Measurements from ENCODE around the gene SF1.

Gene SF1

GRCh38 chr11:64789331-64790204 lies 11.2 kb upstream of the SF1 start:
- DNase-seq = peak in 3 of 42 donors; percentile 9 to 27 (median 13)
- intact Hi-C loops (cut with DNase I) = no loop called here

DNA sequence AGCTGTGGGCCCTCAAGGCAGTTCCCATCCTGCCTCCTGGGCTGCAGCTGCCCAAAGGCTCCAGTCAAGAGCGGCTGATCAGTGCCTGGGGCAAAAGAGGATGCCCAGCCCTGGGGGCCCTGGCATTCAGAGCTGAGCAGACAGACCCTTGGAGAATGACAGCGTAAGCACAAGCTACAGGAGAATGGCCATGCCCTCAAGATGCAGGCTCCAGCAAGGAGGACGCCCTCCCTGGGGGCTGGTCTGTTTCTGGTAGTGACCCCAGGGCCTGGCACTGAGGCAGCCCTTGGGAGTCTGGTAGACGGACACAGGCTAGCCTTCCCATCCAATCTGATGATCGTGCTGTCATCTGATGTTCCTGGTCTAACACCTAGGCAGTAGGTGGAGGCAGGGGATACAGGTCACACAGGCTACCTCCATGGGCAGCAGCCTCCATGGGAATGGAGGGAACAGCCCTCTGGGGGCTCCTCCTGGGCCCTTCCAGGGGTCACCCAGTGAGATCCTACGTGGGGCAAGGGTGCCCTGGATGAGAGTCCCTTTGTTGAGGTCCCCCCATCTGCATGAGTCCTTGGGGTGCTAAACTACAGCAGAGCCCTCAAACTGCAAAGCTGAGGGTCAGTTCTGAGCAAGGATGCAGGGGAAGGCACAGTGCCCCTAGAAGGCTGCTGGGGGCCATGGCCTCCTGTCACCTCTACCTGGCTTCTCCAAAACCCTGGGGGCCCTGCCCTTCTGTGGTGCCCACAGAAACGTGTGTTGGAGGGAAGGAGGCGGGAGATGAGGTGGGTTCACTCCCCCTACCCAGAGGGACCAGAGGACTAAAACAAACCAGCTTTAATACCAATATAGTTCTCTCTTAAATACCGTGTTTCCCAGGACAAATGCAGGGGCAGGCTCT lies 10.2 kb upstream of the SF1 start:
- intact Hi-C loops (cut with DNase I) = no loop called here
- DNase-seq = peak in 4 of 42 donors; percentile 0 to 34 (median 12)

- DNase-seq = peak in 40 of 42 donors; percentile 32 to 84 (median 64)
- intact Hi-C loops (cut with DNase I) = no loop called here
These were observed 9.4 kb upstream of the SF1 start for GRCh38 chr11:64787526-64788320.

DNA sequence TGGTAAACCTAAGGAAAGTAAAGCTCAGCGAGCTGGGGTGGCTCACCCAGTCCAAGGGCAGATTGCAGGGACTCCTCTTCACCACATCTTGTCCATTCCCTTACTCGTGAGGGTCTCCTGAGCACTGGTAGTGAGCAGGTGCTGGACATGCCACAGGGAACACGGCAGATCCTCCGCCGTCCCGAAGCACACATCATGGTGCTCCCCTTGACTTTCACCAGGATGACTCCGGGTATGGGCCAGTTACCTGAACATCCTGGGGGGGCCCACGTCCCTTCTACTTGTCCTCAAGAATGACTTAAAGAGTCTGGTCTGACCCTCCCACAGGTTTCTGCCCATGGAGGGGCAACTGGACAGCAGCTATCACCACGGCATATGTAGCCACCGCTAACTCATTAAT lies 8.0 kb upstream of the SF1 start:
- DNase-seq = peak in 5 of 42 donors; percentile 0 to 15 (median 7)
- intact Hi-C loops (cut with DNase I) = no loop called here

DNA sequence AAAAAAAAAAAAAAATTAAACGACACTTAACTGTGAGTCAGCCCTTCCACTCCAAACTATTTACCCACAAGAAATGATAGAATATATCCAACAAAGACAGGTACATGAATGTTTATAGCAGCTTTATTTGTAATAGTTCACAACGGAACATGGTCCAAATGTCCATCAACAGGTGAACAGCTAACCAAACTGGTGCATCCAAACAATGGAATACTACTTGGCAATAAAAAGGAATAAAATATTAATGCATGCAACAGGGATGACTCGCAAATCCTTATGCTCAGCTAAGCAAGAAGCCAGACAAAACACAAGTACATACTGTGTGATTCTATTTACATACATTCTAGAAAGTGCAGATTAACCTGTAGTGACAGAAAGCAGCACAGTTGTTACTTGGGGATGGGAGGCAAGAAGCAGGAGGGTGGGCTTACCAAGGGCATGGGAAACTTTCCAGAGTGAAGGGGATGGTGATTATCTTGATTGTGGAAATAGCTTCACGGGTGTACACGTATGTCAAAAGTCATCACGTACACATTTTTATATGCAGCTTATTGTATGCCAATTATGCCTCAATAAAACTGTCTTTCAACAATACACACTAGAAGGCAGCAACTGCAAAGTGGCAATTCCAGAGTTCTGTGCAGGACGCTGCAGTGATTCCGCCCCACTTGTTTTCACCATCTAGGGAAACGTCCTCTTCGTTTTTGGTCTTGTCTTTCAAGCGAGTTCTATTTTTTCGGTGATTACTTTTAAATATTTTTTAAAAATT lies 6.7 kb upstream of the SF1 start:
- DNase-seq = peak in 2 of 42 donors; percentile 6 to 19
- intact Hi-C loops (cut with DNase I) = no loop called here

DNA sequence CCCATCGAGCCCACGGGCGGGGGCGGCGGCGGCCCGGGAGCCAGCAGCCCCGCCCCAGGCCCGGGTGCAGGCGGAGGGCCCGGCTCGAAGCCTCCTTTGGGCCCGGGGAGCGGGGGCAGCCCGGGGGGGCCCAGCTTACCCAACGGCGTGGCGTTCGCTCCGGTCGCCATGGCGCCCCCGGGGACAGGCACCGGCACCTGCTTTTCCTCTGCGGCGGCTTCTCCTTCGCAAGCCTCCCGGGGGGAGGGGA lies 194 bp downstream of the SF1 start:
- DNase-seq = no peak
- intact Hi-C loops (cut with DNase I) = no loop called here

DNA sequence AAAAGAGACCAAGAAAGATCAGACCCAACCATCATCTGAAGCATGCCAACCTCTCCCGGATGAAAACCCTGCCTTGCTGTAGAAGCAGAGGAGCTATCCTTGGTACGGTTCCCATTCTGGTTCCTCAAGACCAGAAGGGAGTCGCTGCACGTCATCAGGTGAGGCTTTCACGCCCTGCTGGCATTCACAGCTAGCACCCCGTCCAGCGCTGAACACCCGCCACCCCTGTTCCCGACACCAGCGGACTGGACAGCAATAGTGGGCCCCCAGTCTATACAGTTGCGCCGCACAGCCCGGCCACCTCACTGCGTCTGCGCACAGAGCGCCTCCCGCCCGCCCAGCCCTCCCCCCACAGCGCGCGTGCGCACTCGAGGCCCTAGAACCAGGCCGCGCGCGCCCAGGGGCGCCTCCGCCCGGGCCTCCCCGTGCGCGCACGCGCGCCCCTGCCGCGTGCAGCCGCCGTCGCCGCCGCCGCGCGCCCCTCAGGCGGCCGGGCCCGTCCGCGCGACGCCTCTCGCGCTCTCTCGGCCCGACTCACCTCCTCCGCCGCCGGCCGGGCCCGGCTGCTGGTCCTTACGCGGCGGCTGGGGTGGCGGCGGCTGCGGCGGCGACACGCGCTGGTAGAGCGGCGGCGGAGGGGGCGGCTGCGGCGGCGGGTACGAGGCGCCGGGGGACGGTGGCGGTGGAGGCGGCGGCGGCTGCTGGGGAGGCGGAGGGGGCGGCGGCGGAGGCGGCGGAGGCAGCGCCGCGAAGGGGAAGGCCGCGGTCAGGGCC lies 706 bp downstream of the SF1 start:
- intact Hi-C loops (cut with DNase I) = no loop called here

DNA sequence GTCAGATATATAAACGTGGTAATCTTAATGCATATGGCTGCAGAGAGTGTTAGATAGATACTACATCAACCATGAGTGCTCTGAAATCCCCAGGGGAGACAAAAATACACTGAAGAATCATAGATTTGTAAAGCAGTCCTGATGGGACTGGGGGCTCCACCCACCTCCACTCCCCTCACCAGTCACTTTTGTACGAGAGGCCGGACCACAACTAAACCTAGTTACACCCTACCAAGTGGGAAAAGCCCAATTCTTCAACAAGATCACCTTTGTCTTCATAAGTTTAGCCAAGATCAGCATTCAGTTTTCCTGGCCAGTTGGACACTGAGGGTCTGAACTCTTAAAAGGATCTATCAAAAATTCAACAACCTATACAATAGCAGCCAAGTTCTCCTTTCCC lies 1.5 kb downstream of the SF1 start:
- DNase-seq = peak in 2 of 42 donors; percentile 3 to 15
- intact Hi-C loops (cut with DNase I) = no loop called here

More for the DNA sequence above, 706 bp downstream of the SF1 start:
- peak in 41 of 42 donors; percentile 42 to 90 (median 79) for DNase-seq

- intact Hi-C loops (cut with DNase I) = no loop called here
- DNase-seq = no peak
These were observed 1.9 kb downstream of the SF1 start for GRCh38 chr11:64776425-64776824.

GRCh38 chr11:64774144-64774543 lies 4.2 kb downstream of the SF1 start:
- intact Hi-C loops (cut with DNase I) = no loop called here
- peak in 2 of 42 donors; percentile 2 to 16 for DNase-seq

DNA sequence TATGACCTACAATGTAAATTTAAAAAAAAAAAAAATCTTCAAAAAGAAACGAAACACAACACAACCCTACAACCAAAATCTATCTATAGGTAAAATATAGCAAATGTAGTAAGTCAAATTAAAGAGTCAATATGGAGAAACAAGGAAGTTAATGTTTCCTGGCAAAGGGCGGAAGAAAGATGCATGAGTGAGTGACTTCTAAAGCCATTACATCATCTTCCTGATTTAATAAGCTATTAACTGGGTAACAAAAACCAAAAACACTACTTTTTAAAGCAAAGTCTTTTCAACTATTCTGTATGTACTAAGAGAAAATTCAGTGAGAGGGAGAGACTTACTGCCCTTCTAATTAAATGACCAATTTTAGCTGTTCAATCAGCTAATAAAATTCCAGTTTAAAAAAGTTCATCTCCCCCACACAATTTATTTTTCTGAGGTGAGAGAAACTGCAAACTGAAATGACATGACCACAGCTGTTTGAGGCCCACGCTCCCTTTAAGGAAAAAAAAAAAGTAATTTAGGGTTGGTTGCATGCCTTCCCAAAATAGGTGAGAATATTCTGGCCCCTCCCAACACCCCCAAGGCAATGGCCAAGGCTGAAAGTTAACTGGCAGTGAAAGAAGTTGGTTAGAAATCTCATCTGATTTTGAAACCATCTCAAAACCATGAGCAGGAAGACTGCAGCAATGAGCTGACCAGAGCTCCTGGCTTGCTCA lies 5.9 kb downstream of the SF1 start:
- intact Hi-C loops (cut with DNase I) = no loop called here

GRCh38 chr11:64771861-64772260 lies 6.5 kb downstream of the SF1 start:
- no peak for DNase-seq
- intact Hi-C loops (cut with DNase I) = no loop called here

More for the DNA sequence above, 5.9 kb downstream of the SF1 start:
- DNase-seq = no peak

DNA sequence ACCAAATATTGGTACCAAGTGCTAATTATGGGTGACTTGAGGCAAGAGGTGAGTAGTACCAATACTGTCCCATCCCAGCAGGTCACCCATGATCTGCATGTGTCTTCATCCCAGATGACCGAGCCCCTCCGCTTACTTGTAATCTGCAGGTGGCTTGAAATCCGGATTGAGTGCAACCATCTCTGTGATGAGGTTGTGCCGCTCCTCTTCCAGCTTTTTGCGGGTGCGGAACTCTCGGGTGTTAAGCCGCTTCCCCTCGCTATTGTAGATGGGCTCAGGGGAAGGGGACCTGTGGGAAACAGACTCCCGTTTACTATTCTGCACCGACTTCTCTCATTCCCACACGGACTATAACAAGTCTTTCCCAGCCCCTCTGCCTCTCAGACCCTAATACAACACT lies 8.2 kb downstream of the SF1 start:
- intact Hi-C loops (cut with DNase I) = no loop called here

GRCh38 chr11:64769283-64769682 lies 9.1 kb downstream of the SF1 start:
- DNase-seq = no peak
- intact Hi-C loops (cut with DNase I) = no loop called here

More for the DNA sequence above, 8.2 kb downstream of the SF1 start:
- peak in 3 of 42 donors; percentile 5 to 10 (median 9) for DNase-seq

- peak in 1 of 42 donors; percentile 15 for DNase-seq
- intact Hi-C loops (cut with DNase I) = no loop called here
These were observed 10.0 kb downstream of the SF1 start for GRCh38 chr11:64768300-64768694.

- intact Hi-C loops (cut with DNase I) = no loop called here
- peak in 39 of 42 donors; percentile 18 to 86 (median 72) for DNase-seq
These were observed 10.7 kb downstream of the SF1 start for GRCh38 chr11:64767344-64768299.

Data from head of caudate nucleus (tissue), 42 donors.